Kidney (tissue), 14 donors: ENCODE data around the gene HGS. TPM values are rescaled to one million over a fixed set of nuclear protein-coding genes. Genes with fewer than 3 reads are reported as not detected.

Source experiments
- DNase-seq, 5 donors: peaks; one replicate each; pipeline ENCODE4 v3.0.0-alpha.2; 2013 to 2020
- FAIRE-seq: peaks from 2 replicates; lab custom pipeline; 2012; peaks lifted over from hg19 to GRCh38; lab: Jason Lieb, UNC
- H3K27ac ChIP-seq, 2 donors: one replicate each; pipeline ENCODE4 v1.7.0; 2013; ENCODE audit warnings: low read depth in 2 of 2, low read length in 2 of 2, inconsistent platforms in 1 of 2
- H3K27me3 ChIP-seq: one replicate; pipeline ENCODE4 v1.7.1; 2013; ENCODE audit warnings: low read length, inconsistent platforms; ENCODE audit not compliant: control insufficient read depth, insufficient read depth
- H3K36me3 ChIP-seq, 3 donors: one replicate each; pipeline versions ENCODE4 v1.7.0 to v1.7.1; 2013; ENCODE audit warnings: low read length in 3 of 3, control low read depth in 1 of 3, inconsistent platforms in 1 of 3; ENCODE audit not compliant: insufficient read depth in 3 of 3, control insufficient read depth in 2 of 3
- H3K4me1 ChIP-seq, 3 donors: one replicate each; pipeline versions ENCODE4 v1.7.0 to v1.7.1; 2013; ENCODE audit warnings: low read length in 3 of 3, inconsistent platforms in 1 of 3, low read depth in 1 of 3; ENCODE audit not compliant: control insufficient read depth in 2 of 3, insufficient read depth in 2 of 3
- H3K4me3 ChIP-seq, 3 donors: one replicate each; pipeline versions ENCODE4 v1.7.0 to v1.8.1; 2013; ENCODE audit warnings: low read length in 3 of 3, control low read depth in 1 of 3, inconsistent platforms in 1 of 3
- H3K9ac ChIP-seq, 3 donors: one replicate each; pipeline versions ENCODE4 v1.7.0 to v1.7.1; 2013; ENCODE audit warnings: low read length in 3 of 3, control low read depth in 1 of 3, inconsistent platforms in 1 of 3
- H3K9me3 ChIP-seq, 3 donors: one replicate each; pipeline versions ENCODE4 v1.7.0 to v1.7.1; 2013; ENCODE audit warnings: low read length in 3 of 3, control low read depth in 1 of 3, inconsistent platforms in 1 of 3; ENCODE audit not compliant: control insufficient read depth in 2 of 3, insufficient read depth in 1 of 3
- CTCF ChIP-seq: IDR thresholded peaks from 3 replicates; pipeline ENCODE4 v1.5.1; 2012; ENCODE audit warnings: mild to moderate bottlenecking, moderate library complexity, borderline replicate concordance; ENCODE audit not compliant: insufficient read depth; ENCODE audit errors: extremely low read depth
- intact Hi-C: fragments of 100-400 bp; cut with DNase I; formaldehyde crosslinking; loops from one replicate; pipeline ENCODE4 v1.11.1; 2022
- polyA plus RNA-seq: library from polyadenylated mRNA; stranded (reverse); fragments of 350-450 nt; fragmentation: Illumina TruSeq; extraction: RNeasy Lipid Tissue Mini Kit (QIAGEN cat#74804); gene quantifications from one replicate; pipeline ENCODE4 v1.2.3, GENCODE V29; 2014; ENCODE audit warnings: low read depth, low replicate concordance; ENCODE audit not compliant: insufficient read depth
- total RNA-seq: library from RNA; stranded (reverse); fragmentation: NEBNext Ultra II Directional; extraction: Animal tissue kit (Norgen Biotek cat#: 25700); gene quantifications from one replicate; pipeline ENCODE4 v1.2.1, GENCODE V29; 2021
- donor health status: control.
- donor health status: control.
- donor health status: control.
- donor health status: control.
- donor health status: control.
- donor health status: DM: yes; HTN: yes; CAD: no.
- donor health status: Normal renal cell carcinoma (clear cell type).

HGS gene
- total and polyA plus RNA-seq, 2 donors from 2014 or later, result 85.5 to 95.3 TPM

GRCh38 chr17:81648013-81648706 is 35.7 kb upstream of the HGS start:
- intact Hi-C loops, result no loop called here
- no peak for FAIRE-seq
- peaks cover 11% of the 10 kb centered on the region for H3K27me3 ChIP-seq

GRCh38 chr17:81648707-81649085 is 35.1 kb upstream of the HGS start:
- Histone ChIP-seq H3K36me3 (peaks cover 2 to 3% (median 3%) of the 10 kb centered on the region in 3 donors), H3K9me3 (peaks cover 0 to 1% (median 0%) of the 10 kb centered on the region in 3 donors), H3K4me3 (no peak overlapping the region), H3K27me3 (peaks cover 11% of the 10 kb centered on the region), H3K27ac (no peak overlapping the region), H3K9ac (no peak overlapping the region), H3K4me1 (no peaks in the 10 kb centered on the region)
- intact Hi-C loops, result no loop called here
- DNase-seq (no peak), FAIRE-seq (no peak)
- no peak for TF ChIP-seq CTCF

More at GRCh38 chr17:81648013-81648706, 35.7 kb upstream of the HGS start:
- no peak overlapping the region for H3K4me3 ChIP-seq
- no peak for TF ChIP-seq CTCF
- peaks cover 2 to 3% (median 3%) of the 10 kb centered on the region in 3 donors for H3K36me3 ChIP-seq
- no peak overlapping the region for H3K9ac ChIP-seq
- no peaks in the 10 kb centered on the region for H3K4me1 ChIP-seq
- no peak overlapping the region for H3K27ac ChIP-seq
- H3K9me3 ChIP-seq, result peaks cover 0 to 1% (median 0%) of the 10 kb centered on the region in 3 donors
- peak in 2 of 5 donors; percentile 13 to 49 for DNase-seq

GRCh38 chr17:81650951-81651350 is 32.9 kb upstream of the HGS start:
- no peaks in the 10 kb centered on the region for H3K4me1 ChIP-seq
- H3K27ac ChIP-seq, result no peak overlapping the region
- FAIRE-seq, result no peak
- H3K27me3 ChIP-seq, result peaks cover 11% of the 10 kb centered on the region
- H3K9ac ChIP-seq, result no peak overlapping the region
- intact Hi-C loops, result no loop called here
- H3K9me3 ChIP-seq, result peaks cover 0 to 1% (median 0%) of the 10 kb centered on the region in 3 donors
- TF ChIP-seq CTCF, result no peak
- DNase-seq, result no peak
- H3K36me3 ChIP-seq, result no peaks in the 10 kb centered on the region
- no peak overlapping the region for H3K4me3 ChIP-seq
